ENCODE data around the gene MACO1. TPM values are rescaled to one million over a fixed set of nuclear protein-coding genes. Genes with fewer than 3 reads are reported as not detected.
"Not testable (repeated sequence)": the region's sequence is repeated elsewhere in the genome, so short reads cannot be mapped to it uniquely, and the experiment has no call there.

MACO1 gene
- total RNA-seq, 1 donor from 2014 or later = 34.9 TPM

- no peak for DNase-seq (ENCODE audit: low spot score)
Measured at GRCh38 chr1:25456502-25456901, 25.8 kb downstream of the MACO1 start.

- peak; percentile 42 for DNase-seq (ENCODE audit: low spot score)
Measured at GRCh38 chr1:25458541-25459298, 28.0 kb downstream of the MACO1 start.

DNA sequence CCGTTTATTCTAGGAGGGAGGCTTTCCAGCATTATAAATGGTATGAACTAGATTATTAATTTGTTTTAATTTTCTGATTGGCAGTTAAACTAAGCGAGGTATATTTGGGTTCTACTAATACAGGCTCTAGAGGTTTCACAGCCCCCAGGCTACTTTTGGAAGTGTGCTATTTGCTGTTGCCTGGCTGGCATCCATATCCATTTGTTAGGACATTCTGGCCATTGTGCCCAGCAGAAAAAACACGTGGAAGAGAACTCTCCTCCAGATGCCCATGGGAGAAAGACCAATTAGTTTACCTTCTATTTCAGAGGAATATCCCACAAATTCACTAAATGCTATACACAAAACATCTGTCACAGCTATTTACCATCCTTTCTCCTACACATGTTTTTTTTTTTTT lies 29.3 kb downstream of the MACO1 start:
- DNase-seq (ENCODE audit: low spot score) = no peak

DNA sequence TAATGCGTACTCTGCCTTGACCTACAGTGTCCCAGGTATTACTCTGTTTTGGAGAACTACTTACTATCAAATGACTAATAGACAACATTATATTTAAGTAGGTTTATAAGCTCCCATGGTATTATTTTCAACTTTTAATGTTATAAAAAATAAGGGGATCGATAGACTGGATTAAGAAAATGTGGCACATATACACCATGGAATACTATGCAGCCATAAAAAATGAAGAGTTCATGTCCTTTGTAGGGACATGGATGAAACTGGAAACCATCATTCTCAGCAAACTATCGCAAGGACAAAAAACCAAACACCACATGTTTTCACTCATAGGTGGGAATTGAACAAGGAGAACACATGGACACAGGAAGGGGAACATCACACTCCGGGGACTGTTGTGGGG lies 30.1 kb downstream of the MACO1 start:
- not testable (repeated sequence) for DNase-seq (ENCODE audit: low spot score)

DNA sequence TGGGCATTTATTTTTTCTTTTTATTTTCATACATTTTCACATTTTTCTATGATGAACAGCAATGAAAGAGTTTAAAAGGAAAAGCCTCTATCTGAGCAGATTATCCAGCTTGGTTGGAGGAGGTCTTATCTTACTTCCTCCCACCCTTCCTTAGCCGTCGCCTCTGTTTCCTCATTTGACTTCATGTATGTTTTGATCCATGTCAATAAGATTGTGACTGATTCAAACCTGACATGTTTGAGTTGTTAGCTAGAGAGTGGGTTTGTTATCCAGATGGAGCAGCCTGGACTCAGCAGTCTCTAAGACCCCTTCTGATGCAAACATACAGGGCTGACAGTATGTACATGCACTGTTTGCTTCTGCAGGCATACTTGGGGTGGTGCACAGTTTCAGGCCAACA lies 31.2 kb downstream of the MACO1 start:
- DNase-seq (ENCODE audit: low spot score) = no peak

- peak; percentile 56 for DNase-seq (ENCODE audit: low spot score)
Measured at GRCh38 chr1:25462732-25463131, 32.0 kb downstream of the MACO1 start.

- DNase-seq (ENCODE audit: low spot score) = no peak
Measured at GRCh38 chr1:25467193-25467592, 36.5 kb downstream of the MACO1 start.

DNA sequence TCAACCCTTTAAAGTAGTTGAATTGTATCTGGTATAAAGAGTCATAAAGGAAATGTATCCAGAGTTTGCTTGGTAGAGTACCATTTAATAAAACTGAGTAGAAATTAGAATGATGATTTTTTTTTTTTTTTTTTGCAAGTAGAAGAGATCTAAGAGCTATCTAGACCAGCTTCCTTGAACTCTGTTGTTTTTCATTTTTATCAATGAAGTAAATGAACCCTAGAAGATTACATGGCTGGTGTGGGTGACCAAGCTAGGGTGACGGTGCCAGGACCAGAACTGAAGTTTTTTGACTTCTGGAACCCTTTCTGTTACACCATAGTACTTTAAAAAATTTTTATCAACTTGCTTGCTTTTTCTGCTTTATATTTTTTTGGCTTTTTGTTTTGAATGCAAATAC lies 36.9 kb downstream of the MACO1 start:
- DNase-seq (ENCODE audit: low spot score) = no peak

DNA sequence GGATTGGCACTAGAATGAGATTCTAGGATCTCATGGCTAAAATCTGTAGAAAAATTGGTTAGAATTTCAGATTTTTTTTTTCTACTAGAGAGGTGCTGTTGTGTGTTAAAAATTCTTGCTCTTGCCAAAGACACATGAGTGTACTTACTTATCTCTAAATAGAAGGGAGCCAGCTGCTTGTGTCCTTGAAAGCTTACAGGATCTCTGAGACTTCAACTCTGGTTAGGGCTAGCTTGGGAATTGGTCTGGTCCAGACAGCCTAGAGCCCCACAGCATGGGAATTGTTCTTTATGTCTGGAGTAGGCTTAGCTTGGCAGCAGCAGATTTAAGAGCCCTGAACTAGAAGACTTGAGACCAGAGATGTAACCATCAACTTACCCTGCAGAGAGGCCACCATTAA lies 37.3 kb downstream of the MACO1 start:
- peak; percentile 84 for DNase-seq (ENCODE audit: low spot score)

- no peak for DNase-seq (ENCODE audit: low spot score)
Measured at GRCh38 chr1:25469177-25469576, 38.5 kb downstream of the MACO1 start.

- no peak for DNase-seq (ENCODE audit: low spot score)
Measured at GRCh38 chr1:25472471-25472870, 41.8 kb downstream of the MACO1 start.

DNA sequence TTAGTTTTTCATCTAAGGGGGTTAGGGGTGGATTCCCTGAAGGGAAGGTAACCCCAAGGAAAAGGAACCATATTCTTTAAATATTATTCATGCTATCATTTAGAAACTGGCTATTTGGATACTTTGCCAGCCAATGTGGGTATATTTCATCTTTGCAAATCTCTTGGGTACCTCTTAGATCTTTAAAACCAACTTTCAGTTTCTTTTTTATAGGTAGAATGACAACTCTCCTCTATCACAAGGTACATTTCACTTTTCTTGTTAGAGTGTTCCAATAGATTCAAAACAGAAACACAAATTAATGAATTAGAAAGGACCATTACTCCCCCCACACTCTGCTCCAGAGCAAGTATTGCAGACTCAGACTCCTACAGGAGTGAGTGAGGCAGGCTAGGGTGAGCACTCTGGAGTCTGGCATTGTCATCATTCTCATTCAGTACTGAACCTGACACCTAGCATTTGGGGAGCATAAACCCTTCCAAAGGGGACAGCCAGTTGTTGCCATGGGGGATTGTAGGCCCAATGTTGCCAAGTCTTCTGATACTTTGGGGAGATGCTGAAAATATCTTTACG lies 43.0 kb downstream of the MACO1 start:
- no peak for DNase-seq (ENCODE audit: low spot score)

DNA sequence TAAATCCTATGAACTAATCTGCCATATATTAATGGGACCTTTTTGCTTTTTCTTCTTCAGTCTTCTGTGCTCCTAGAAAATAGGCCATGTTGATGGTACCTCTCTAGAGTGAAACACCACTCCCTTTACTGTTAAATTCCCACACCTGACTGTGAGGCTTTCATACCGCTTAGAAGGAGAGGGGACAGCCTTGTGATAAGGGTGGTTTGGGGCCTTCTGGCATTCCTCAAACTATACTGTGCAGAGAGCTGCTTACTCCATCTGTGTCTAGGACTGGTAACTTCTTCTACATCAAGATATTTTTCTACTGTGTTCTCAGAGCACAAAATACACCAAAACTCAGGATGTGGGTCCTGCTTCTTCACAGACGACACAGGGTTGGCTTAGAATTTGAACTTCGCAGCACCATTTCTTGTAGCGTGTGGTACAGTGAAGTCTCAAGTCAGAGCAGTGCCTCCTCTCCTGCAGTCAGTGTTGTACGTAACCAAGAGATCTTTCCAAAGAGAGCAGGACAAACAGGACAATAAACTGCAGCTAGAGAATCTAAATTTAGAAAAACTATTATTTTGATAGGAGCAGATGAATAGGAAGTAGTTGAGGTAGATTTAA lies 43.8 kb downstream of the MACO1 start:
- no peak for DNase-seq (ENCODE audit: low spot score)

DNA sequence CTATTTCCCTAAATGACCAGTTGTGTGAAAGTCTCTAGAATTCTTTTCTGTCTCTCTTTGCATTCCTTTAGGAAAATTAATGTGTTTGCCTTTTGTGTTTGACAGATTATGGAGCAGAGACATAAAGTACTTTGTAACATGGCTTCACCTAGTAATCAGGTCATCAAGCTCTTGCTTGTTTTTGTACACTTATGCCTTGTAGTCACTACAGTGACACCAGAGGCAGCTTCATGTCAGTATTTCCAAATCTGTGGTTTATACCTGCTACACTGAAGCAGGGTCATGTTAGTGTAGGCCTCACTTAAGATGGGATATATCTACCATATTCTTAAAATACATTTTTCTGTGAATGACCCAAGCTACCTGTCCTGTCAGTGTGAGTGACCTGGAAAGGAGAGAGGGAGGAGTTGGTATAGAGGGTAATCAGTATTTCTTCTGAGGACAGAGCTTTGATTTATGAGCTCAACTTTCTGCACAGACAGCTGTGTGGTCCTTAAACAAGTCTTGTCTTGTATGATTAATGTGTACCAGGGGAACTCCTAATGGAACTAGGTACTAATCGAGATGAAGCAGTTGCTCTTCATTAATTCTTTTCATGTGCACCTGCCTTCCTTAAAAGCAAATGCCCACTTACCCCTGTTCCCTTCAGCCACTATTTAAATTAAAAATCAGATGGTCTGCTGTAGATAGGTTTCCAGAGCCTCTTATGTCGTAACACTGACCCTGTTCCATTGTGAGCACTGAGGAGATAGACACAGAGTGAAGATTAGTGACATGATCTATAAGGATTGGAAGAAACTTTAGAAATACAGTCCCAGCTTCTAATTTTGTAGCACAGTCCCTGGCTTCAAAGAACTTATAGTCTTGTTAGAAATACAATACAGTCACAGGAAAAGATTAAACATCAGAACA lies 45.7 kb downstream of the MACO1 start:
- peak; percentile 49 for DNase-seq (ENCODE audit: low spot score)

DNA sequence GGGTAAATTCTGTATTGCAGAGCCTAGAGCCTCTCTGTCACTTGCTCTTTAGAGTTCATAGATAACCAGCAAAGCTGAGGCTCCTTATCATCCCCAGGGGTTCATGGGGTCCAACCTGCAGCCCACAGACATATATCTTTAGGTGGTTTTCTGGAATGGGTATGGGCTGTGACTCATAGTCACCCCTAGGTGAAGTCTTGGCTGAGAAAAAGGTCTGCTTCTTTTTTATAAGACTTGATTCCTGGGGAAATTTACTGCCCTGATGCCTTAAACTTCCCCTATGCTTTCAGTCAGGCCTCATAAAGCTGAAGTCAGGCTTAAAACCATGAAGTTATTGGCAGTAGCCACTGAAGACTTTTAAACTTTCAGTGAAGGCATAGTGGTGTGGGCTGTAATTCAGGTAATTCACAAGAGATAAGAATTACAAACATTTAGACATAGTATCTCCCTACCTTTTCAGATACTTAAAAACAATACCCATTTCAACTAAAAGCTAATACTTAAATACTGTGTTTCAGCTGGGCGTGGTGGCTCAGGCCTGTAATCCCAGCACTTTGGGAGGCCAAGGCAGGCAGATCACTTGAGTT lies 46.8 kb downstream of the MACO1 start:
- no peak for DNase-seq (ENCODE audit: low spot score)

DNA sequence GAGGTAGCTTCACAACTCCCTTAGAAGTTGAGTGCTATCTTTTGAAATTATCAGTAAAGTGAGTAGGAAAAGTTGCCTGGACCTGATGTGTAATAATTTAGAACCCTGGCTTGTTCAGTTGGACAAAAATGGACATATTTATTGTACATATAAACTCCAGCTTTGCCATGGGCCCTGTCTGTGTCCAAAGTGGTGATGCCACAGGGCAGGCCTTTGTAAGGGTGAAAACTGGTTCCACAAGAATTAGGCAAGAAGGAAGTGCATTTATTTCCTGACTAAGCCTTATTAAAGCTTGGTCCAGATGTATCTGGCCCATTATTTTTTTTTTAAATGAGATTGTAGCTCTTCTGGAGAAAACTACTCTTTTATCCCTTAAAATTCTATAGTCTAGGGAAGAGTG lies 47.9 kb downstream of the MACO1 start:
- no peak for DNase-seq (ENCODE audit: low spot score)

- DNase-seq (ENCODE audit: low spot score) = no peak
Measured at GRCh38 chr1:25481625-25482024, 50.9 kb downstream of the MACO1 start.

- no peak for DNase-seq (ENCODE audit: low spot score)
Measured at GRCh38 chr1:25482211-25482610, 51.5 kb downstream of the MACO1 start.

GRCh38 chr1:25484096-25484495 lies 53.4 kb downstream of the MACO1 start:
- DNase-seq (ENCODE audit: low spot score) = no peak

DNA sequence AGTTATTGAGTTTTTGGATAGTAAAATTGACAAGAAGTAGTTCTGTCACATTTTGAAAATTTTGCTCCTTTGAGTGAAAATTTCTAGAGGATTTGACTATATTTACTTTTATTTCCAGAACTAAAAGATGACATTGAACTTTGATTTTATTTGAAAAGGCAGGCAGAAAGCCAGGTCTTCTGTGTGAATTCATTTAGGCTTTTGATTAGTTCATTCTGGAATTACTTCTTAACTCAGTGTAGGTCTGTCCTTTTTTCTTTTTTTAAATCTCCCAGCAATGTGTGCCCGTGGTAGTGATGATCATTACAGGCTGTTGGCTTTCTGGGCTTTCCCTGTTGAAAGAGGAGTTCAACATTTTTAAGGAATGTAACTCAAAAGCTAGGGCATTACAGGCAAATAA lies 53.8 kb downstream of the MACO1 start:
- DNase-seq (ENCODE audit: low spot score) = no peak

GRCh38 chr1:25485536-25486411 lies 55.1 kb downstream of the MACO1 start:
- DNase-seq (ENCODE audit: low spot score) = no peak
